PC-9 (cell line): ENCODE results near the gene MRPL54. TPM values are rescaled to one million over a fixed set of nuclear protein-coding genes. Genes with fewer than 3 reads are reported as not detected.

Experiments
- BruUV-seq: library from RNA; stranded (reverse); fragments of 400-500 nt; replicated peaks from 2 replicates; lab custom pipeline; 2021; lab: Mats Ljungman, UMichigan
- CTCF ChIA-PET: fragments of 300-600 bp; sonication (Branson Sonifier 250); formaldehyde crosslinking; loops from one replicate; lab custom pipeline; 2022; ENCODE audit warnings: antibody characterized with exemption; lab: Charles Lee
- POLR2A ChIA-PET: fragments of 300-600 bp; sonication (Branson Sonifier 250); formaldehyde crosslinking; loops from one replicate; lab custom pipeline; 2022; ENCODE audit warnings: antibody characterized with exemption; ENCODE audit not compliant: unreplicated experiment; lab: Charles Lee
- DNase-seq, 2 experiments: peaks; one replicate each; pipeline versions ENCODE4 v3.0.0 to v3.0.0-alpha.2; 2015 to 2022; ENCODE audit warnings: mixed read lengths in 1 of 2
- H2AFZ ChIP-seq: fragments of 200-600 bp; sonication (generic); 2 replicates; pipeline ENCODE4 v1.8.1; 2017; ENCODE audit warnings: antibody characterized with exemption
- H3F3A ChIP-seq: fragments of 200-600 bp; sonication (generic); 2 replicates; pipeline ENCODE4 v1.8.1; 2017; ENCODE audit warnings: antibody characterized with exemption, mild to moderate bottlenecking, low read depth; ENCODE audit not compliant: insufficient read depth
- H3K27ac ChIP-seq: fragments of 200-600 bp; sonication (generic); 2 replicates; pipeline ENCODE4 v1.6.1; 2016; ENCODE audit warnings: mixed run types
- H3K27me3 ChIP-seq: fragments of 200-600 bp; sonication (generic); 2 replicates; pipeline ENCODE4 v1.6.1; 2016; ENCODE audit warnings: low read depth, mixed run types; ENCODE audit not compliant: insufficient read depth
- H3K36me3 ChIP-seq: fragments of 200-600 bp; sonication (generic); 2 replicates; pipeline ENCODE4 v1.6.1; 2016; ENCODE audit warnings: low read depth, mixed run types
- H3K4me1 ChIP-seq: fragments of 200-600 bp; sonication (generic); replicated peaks from 2 replicates; pipeline ENCODE4 v1.6.1; 2016; ENCODE audit warnings: mixed run types; ENCODE audit not compliant: insufficient read depth
- H3K4me2 ChIP-seq: fragments of 200-600 bp; sonication (generic); 2 replicates; pipeline ENCODE4 v1.6.1; 2017; ENCODE audit warnings: mixed run types
- H3K4me3 ChIP-seq: fragments of 200-600 bp; sonication (generic); 2 replicates; pipeline ENCODE4 v1.6.1; 2016; ENCODE audit warnings: mixed run types
- H3K79me2 ChIP-seq: fragments of 200-600 bp; sonication (generic); 2 replicates; pipeline ENCODE4 v1.6.1; 2017; ENCODE audit warnings: low read depth, mixed run types
- H3K9me2 ChIP-seq: fragments of 200-600 bp; sonication (generic); 2 replicates; pipeline ENCODE4 v1.8.1; 2017; ENCODE audit warnings: mild to moderate bottlenecking; ENCODE audit not compliant: insufficient read depth
- H3K9me3 ChIP-seq: fragments of 200-600 bp; sonication (generic); 2 replicates; pipeline ENCODE4 v1.8.1; 2016; ENCODE audit warnings: low read depth; ENCODE audit not compliant: insufficient read depth
- H4K20me1 ChIP-seq: fragments of 200-600 bp; sonication (generic); 2 replicates; pipeline ENCODE4 v1.8.1; 2017; ENCODE audit not compliant: insufficient read depth
- EZH2 ChIP-seq: fragments of 200-600 bp; sonication (generic); IDR thresholded peaks from 2 replicates; pipeline ENCODE4 v1.8.0; 2017; ENCODE audit warnings: antibody characterized with exemption, low read depth
- intact Hi-C: fragments of 100-400 bp; cut with micrococcal nuclease; formaldehyde crosslinking; loops from one replicate; pipeline ENCODE4 v1.10.0; 2022; ENCODE audit not compliant: unreplicated experiment
- total RNA-seq: library from RNA; stranded (reverse); gene quantifications from 2 replicates; pipeline ENCODE4 v1.2.3, GENCODE V29; 2021
- TF ChIP-seq, protein P1 (sequence below): fragments of 200-600 bp; sonication (generic); conservative IDR thresholded peaks from 2 replicates; pipeline ENCODE4 v1.6.1; 2017; ENCODE audit warnings: mixed run types, antibody characterized with exemption, mild to moderate bottlenecking, moderate library complexity

Gene MRPL54
- total RNA-seq, 1 experiment from 2014 or later, result 31.6 TPM

- DNase-seq, result no peak
- Histone ChIP-seq H3K79me2 (peaks cover 12% of the 10 kb centered on the region; the same call in 1 of the 2 replicates), H3K4me3 (no peak overlapping the region), H3K27me3 (no peaks in the 10 kb centered on the region), H3K36me3 (no peaks in the 10 kb centered on the region), H2AFZ (no peak overlapping the region), H3K9me2 (no peaks in the 10 kb centered on the region), H3K4me2 (no peak overlapping the region), H4K20me1 (no peaks in the 10 kb centered on the region), H3K9me3 (no peaks in the 10 kb centered on the region), H3F3A (0 out of 2 replicates have a peak, but pooled peaks cover 3% of the 10 kb centered on the region), H3K4me1 (no peaks in the 10 kb centered on the region), H3K27ac (no peak overlapping the region)
- POLR2A ChIA-PET, result interaction anchor here (0.6 kb wide), 1 partner anchor 75 kb away, joined by 6 read pairs; no protein-coding TSS in a partner anchor
- intact Hi-C loops, result no loop called here
- no peak for TF ChIP-seq EZH2
- TF ChIP-seq, protein P1, sequence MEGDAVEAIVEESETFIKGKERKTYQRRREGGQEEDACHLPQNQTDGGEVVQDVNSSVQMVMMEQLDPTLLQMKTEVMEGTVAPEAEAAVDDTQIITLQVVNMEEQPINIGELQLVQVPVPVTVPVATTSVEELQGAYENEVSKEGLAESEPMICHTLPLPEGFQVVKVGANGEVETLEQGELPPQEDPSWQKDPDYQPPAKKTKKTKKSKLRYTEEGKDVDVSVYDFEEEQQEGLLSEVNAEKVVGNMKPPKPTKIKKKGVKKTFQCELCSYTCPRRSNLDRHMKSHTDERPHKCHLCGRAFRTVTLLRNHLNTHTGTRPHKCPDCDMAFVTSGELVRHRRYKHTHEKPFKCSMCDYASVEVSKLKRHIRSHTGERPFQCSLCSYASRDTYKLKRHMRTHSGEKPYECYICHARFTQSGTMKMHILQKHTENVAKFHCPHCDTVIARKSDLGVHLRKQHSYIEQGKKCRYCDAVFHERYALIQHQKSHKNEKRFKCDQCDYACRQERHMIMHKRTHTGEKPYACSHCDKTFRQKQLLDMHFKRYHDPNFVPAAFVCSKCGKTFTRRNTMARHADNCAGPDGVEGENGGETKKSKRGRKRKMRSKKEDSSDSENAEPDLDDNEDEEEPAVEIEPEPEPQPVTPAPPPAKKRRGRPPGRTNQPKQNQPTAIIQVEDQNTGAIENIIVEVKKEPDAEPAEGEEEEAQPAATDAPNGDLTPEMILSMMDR, result no peak
- CTCF ChIA-PET, result no interaction called here
- BruUV-seq, result no TSS peak
Measured at GRCh38 chr19:3759482-3760254, 2.8 kb upstream of the MRPL54 start.

DNA sequence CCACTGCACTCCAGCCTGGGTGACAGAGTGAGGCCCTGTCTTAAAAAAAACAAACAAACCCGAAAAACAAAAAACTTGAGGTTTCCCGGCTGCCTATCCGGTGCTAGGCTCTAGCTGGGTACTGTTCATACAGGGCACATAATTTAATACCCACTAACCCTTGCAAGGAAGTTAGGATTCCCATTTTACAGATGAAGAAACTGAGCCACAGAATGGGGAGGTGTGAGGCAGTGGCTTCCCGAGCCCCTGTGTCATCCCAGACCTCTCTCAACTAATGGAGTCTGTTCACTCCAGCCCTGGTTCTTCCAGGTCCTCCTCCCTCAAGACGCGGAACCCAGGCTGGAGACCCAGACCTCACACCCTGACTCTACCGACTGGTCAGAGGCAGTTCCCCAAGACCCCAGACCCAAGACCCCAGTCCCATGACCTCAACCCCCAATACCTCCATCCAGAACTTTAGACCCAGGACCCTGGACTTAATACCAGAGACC is 1.6 kb upstream of the MRPL54 start:
- no peak for DNase-seq
- peaks cover 12% of the 10 kb centered on the region; the same call in 1 of the 2 replicates for H3K79me2 ChIP-seq
- POLR2A ChIA-PET, result interaction anchor here (0.6 kb wide), 1 partner anchor 57 kb away, joined by 4 read pairs; no protein-coding TSS in a partner anchor
- H3K36me3 ChIP-seq, result no peaks in the 10 kb centered on the region
- 0 out of 2 replicates have a peak, but pooled peaks cover 3% of the 10 kb centered on the region for H3F3A ChIP-seq
- no peaks in the 10 kb centered on the region for H3K9me3 ChIP-seq
- peak overlapping the region; percentile 76 for H3K4me3 ChIP-seq
- no peaks in the 10 kb centered on the region for H3K4me1 ChIP-seq
- no peaks in the 10 kb centered on the region for H4K20me1 ChIP-seq
- peak overlapping the region; percentile 90 for H2AFZ ChIP-seq
- no peaks in the 10 kb centered on the region for H3K9me2 ChIP-seq
- TSS peak; percentile 27 for BruUV-seq
- TF ChIP-seq EZH2, result no peak
- TF ChIP-seq, protein P1, result no peak
- intact Hi-C loops, result no loop called here
- no peak overlapping the region for H3K27ac ChIP-seq
- H3K27me3 ChIP-seq, result no peaks in the 10 kb centered on the region
- peak overlapping the region; percentile 79 for H3K4me2 ChIP-seq
- CTCF ChIA-PET, result no interaction called here

DNA sequence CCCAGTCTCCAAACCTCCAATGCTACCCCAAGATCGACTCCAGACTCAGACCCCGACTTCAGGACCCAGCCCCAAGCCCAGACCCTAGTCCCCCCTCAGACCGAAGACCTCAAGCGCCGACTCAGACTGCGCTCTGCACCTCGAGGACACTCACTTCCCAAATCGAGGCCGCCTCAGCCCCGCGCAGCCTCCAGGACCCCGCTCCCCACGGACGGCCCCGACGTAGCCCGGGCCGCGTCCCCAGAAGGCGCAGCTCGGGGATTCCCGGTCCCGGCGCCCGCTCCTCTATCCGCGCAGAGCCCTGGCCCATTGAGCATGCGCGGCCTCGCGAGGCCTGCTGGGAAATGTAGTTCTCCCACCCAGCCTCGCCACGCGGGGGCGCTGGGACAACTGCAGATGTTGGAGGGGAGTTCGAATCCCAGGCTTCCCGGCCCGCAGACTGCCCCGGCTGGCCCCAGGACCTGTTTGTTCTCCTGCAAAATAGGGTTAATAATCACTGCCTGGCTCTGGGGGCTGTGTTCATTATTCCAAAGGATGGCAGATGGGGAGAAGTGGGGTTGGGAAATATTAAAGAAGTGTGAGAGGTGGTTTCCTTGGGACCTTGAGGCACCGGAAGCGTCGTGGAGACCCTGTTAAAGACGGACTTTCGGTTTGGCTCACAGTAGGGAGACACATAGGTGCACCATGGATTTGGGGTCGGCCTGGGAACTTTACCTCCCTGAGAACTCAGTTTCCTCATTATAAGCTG is 926 bp upstream of the MRPL54 start, which contains the start of gene APBA3:
Gene APBA3, minus strand, starts transcription at position 311 of the 748 bp plus-strand sequence. CDS start 1,428 bp downstream, outside the sequence.
- peak; percentile 58 to 86 for DNase-seq
- intact Hi-C loops, result no loop called here
- H3K4me3 ChIP-seq, result peak within 1 kb of the TSS; percentile 76
- H3K27ac ChIP-seq, result peak within 1 kb of the TSS; percentile 76
- ChIA-PET CTCF (interaction anchor here (1.6 kb wide), 1 partner anchor 87 kb away, joined by 3 read pairs; no protein-coding TSS in a partner anchor), POLR2A (no interaction called here)
- TF ChIP-seq, protein P1, result peak; percentile 76
- no peak for TF ChIP-seq EZH2
- peaks cover 12% of the 10 kb centered on the region; the same call in 1 of the 2 replicates for H3K79me2 ChIP-seq
- 0 out of 2 replicates have a peak, but pooled peaks cover 3% of the 10 kb centered on the region for H3F3A ChIP-seq
- H2AFZ ChIP-seq, result peak within 1 kb of the TSS; percentile 90
- no peaks in the 10 kb centered on the region for H3K4me1 ChIP-seq
- no peaks in the 10 kb centered on the region for H4K20me1 ChIP-seq
- peak within 1 kb of the TSS; percentile 79 for H3K4me2 ChIP-seq
- H3K27me3 ChIP-seq, result no peaks in the 10 kb centered on the region
- H3K9me2 ChIP-seq, result no peaks in the 10 kb centered on the region
- no peaks in the 10 kb centered on the region for H3K9me3 ChIP-seq
- no peaks in the 10 kb centered on the region for H3K36me3 ChIP-seq
- BruUV-seq, result no TSS peak
